Mucosa of descending colon (tissue), 3 donors: Measurements from ENCODE around the gene POU6F2. TPM values are rescaled to one million over a fixed set of nuclear protein-coding genes. Genes with fewer than 3 reads are reported as not detected.

Experiments used
- ATAC-seq: fragments of 200-7000 bp; cut with Tn5 transposase; one replicate; pipeline ENCODE4 v1.9.1; 2020; ENCODE audit warnings: mild to moderate bottlenecking, moderate library complexity
- DNase-seq, 3 donors: peaks; one replicate each; pipeline ENCODE4 v3.0.0-alpha.2; 2020
- H3K36me3 ChIP-seq: fragments of 200-600 bp; one replicate; pipeline ENCODE4 v1.8.0; 2021; ENCODE audit warnings: low read depth, mild to moderate bottlenecking
- H3K4me1 ChIP-seq: fragments of 200-600 bp; one replicate; pipeline ENCODE4 v1.8.0; 2021; ENCODE audit warnings: low read depth, mild to moderate bottlenecking
- H3K4me3 ChIP-seq: fragments of 200-600 bp; one replicate; pipeline ENCODE4 v1.8.0; 2021; ENCODE audit warnings: mild to moderate bottlenecking
- H3K9me3 ChIP-seq: fragments of 200-600 bp; one replicate; pipeline ENCODE4 v1.8.0; 2021; ENCODE audit warnings: mild to moderate bottlenecking
- intact Hi-C, 2 donors: fragments of 100-400 bp; cut with DNase I in 1 of 2; cut with micrococcal nuclease in 1 of 2; formaldehyde crosslinking; loops; one replicate each; pipeline versions ENCODE4 v1.11.0 to v1.11.1; 2022; cut with DNase I, micrococcal nuclease
- total RNA-seq, 3 donors: library from RNA; stranded (reverse); fragmentation: NEBNext Ultra II Directional in 2 of 3; extraction: Animal tissue kit (Norgen Biotek cat#: 25700) in 2 of 3; gene quantifications; one replicate each; pipeline versions ENCODE4 v1.2.1 to v1.2.4, GENCODE V29; 2021 to 2023
- TF ChIP-seq, protein P1 (sequence below): fragments of 200-600 bp; IDR thresholded peaks from one replicate; pipeline ENCODE4 v1.8.0; 2022; ENCODE audit warnings: antibody characterized with exemption, mild to moderate bottlenecking
- donor health status: DM: no; HTN: no; CAD: no; lungs with moderate emphysema.
- donor health status: DM: no; HTN: no; CAD: no.
- donor health status: DM: no; HTN: yes; CAD: no.

The POU6F2 gene
- total RNA-seq, 3 donors from 2014 or later: 0.90 TPM; not detected in 2

DNA sequence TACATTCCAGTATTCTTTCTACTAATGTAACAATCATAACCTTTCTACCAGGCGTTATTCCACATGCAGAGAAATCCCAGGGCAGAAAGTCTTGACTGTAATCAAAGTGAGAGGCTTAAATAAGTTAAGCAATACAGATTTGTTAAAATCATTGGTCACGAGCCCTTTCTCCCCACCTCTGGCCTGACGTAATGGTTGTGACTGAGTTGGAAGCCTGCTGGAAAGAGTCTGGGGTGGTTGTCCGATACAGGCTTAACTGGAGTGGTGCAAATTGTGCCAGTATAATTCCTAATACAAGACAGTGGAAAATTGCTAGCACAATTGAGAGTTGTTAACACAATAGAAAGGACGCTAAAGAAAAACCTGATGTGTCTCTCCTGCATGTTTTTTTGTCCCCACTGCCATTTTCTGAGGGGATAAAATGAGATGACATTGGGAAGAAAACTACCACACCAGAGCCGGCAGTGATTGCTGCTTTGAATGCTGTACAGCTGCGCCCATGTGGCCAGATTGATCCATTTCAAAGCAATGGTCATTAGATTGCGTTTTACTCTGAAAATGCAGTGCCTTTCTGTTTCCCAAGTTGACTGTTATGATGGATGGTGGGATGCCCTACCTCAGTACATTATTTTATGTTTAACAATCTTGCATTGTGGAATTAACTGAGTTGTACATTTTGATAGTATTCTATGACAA is 190.8 kb downstream of the POU6F2 start:
- TF ChIP-seq, protein P1, sequence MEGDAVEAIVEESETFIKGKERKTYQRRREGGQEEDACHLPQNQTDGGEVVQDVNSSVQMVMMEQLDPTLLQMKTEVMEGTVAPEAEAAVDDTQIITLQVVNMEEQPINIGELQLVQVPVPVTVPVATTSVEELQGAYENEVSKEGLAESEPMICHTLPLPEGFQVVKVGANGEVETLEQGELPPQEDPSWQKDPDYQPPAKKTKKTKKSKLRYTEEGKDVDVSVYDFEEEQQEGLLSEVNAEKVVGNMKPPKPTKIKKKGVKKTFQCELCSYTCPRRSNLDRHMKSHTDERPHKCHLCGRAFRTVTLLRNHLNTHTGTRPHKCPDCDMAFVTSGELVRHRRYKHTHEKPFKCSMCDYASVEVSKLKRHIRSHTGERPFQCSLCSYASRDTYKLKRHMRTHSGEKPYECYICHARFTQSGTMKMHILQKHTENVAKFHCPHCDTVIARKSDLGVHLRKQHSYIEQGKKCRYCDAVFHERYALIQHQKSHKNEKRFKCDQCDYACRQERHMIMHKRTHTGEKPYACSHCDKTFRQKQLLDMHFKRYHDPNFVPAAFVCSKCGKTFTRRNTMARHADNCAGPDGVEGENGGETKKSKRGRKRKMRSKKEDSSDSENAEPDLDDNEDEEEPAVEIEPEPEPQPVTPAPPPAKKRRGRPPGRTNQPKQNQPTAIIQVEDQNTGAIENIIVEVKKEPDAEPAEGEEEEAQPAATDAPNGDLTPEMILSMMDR: no peak
- Histone ChIP-seq H3K9me3 (no peaks in the 10 kb centered on the region), H3K36me3 (no peaks in the 10 kb centered on the region), H3K4me1 (no peaks in the 10 kb centered on the region), H3K4me3 (no peak overlapping the region)
- DNase-seq (no peak), ATAC-seq (no peak)
- intact Hi-C loops: no loop called here

DNA sequence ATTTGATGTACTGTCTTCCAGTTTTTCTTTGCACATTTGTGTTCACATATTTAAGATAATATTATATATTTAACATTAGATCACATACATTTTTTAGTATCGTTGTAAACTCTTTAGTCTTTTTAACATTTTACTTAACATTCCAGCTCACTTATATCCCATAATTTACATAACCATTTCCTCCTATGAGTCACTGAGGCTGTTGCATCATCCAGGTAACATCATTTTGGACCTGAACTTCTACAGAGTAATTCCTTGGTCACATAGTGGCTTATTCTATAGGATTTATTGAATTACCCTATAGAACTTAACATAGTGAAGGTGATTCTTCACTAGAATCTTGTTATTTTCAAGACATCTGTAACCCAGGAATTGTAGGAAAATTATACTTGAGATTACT is 194.4 kb downstream of the POU6F2 start:
- ATAC-seq (peak; percentile 42), DNase-seq (no peak)
- H3K4me3 ChIP-seq: no peak overlapping the region
- no peaks in the 10 kb centered on the region for H3K4me1 ChIP-seq
- intact Hi-C loops: no loop called here
- TF ChIP-seq, protein P1: no peak
- no peaks in the 10 kb centered on the region for H3K36me3 ChIP-seq
- no peaks in the 10 kb centered on the region for H3K9me3 ChIP-seq

DNA sequence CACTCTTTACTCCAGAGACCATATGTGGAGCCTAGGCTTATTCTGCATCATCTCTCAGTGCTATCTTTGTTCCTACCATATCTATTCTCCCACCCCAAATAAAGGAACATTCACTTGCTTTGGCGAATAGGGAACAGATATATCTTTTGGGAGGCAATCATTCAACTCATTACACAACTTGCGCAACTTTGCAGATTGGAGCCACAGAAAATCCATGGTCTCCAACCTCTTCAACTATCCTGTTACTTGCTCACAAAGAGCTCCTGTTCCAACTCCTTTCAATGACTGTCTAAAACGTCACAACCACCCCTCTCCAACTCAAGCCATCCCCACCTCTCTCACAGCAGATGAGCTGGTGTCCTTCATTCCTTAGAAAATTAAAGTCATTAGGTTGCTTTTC is 203.7 kb downstream of the POU6F2 start:
- ATAC-seq: no peak
- no peaks in the 10 kb centered on the region for H3K36me3 ChIP-seq

DNA sequence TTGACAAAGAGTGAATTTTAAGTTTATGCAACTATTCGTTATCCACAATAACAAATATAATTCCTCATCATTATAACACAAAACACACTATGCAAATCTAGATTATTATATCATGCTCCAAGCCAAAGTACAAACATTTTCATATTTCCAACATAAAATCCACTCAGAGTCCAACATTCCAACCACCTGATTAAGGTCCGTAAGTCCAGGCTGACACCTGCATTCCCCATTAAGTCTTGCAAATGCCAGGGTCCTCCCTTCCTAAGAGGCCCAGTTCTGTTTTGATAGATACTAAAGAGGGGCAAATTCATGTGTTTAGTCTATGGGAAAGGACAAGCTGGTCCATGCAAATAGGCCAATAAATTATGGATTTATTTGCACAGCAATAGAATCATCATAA is 206.1 kb downstream of the POU6F2 start:
- intact Hi-C loops: no loop called here
- no peaks in the 10 kb centered on the region for H3K4me1 ChIP-seq
- ATAC-seq: no peak
- no peak overlapping the region for H3K4me3 ChIP-seq
- no peaks in the 10 kb centered on the region for H3K9me3 ChIP-seq
- H3K36me3 ChIP-seq: no peaks in the 10 kb centered on the region
- TF ChIP-seq, protein P1: no peak
- DNase-seq: no peak

More for the DNA sequence above, 203.7 kb downstream of the POU6F2 start:
- Histone ChIP-seq H3K9me3 (no peaks in the 10 kb centered on the region), H3K4me3 (no peak overlapping the region), H3K4me1 (no peaks in the 10 kb centered on the region)
- TF ChIP-seq, protein P1: no peak
- no peak for DNase-seq
- intact Hi-C loops: no loop called here

DNA sequence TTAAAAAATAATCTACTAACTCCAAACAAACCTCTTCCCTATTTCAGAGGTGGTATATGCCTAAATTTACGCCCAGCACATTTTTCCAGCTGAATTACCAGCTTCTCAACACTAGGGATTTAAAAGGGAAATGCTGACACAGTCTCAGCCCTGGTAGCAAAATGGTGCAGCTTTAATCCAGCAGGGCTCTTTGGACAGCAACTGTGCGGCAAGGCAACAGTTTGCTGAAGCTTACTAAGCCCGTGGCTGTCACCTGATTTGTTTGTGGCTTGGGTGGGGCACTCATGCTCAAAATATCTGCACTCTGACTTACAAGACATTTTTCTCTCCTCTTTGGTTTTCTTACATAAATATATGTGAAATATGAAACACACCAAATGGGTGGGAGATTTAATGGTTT is 206.7 kb downstream of the POU6F2 start:
- intact Hi-C loops: no loop called here
- H3K4me3 ChIP-seq: no peak overlapping the region
- H3K36me3 ChIP-seq: no peaks in the 10 kb centered on the region
- no peaks in the 10 kb centered on the region for H3K4me1 ChIP-seq
- H3K9me3 ChIP-seq: no peaks in the 10 kb centered on the region
- peak in 1 of 3 donors; percentile 44 for DNase-seq
- ATAC-seq: peak; percentile 53
- TF ChIP-seq, protein P1: no peak
